GM21576 (cell line): ENCODE data around the gene PSMA1.
"Not testable (repeated sequence)": the region's sequence is repeated elsewhere in the genome, so short reads cannot be mapped to it uniquely, and the experiment has no call there.

Experiments
- ATAC-seq: cut with Tn5 transposase; IDR thresholded peaks from one replicate; pipeline ENCODE4 v1.9.1; 2021; ENCODE audit warnings: mild to moderate bottlenecking, moderate library complexity; ENCODE audit not compliant: unreplicated experiment

PSMA1 gene

GRCh38 chr11:14519917-14520746 is at the start of gene PSMA1:
TSS of gene PSMA1 (minus strand) at chr11:14520386. CDS start at chr11:14520299, 87 bp downstream.
- peak; percentile 95 for ATAC-seq

DNA sequence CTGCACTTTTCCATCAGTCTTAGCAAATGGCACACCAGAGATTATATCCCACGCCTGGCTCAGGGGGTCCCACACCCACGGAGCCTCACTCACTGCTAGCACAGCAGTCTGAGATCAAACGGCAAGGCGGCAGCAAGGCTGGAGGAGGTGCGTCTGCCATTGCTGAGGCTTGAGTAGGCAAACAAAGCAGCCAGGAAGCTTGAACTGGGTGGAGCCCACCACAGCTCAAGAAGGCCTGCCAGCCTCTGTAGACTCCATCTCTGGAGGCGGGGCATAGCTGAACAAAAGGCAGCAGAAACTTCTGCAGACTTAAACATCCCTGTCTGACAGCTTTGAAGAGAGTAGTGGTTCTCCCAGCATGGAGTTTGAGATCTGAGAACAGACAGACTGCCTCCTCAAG is 49.3 kb upstream of the PSMA1 start:
- ATAC-seq = not testable (repeated sequence)

DNA sequence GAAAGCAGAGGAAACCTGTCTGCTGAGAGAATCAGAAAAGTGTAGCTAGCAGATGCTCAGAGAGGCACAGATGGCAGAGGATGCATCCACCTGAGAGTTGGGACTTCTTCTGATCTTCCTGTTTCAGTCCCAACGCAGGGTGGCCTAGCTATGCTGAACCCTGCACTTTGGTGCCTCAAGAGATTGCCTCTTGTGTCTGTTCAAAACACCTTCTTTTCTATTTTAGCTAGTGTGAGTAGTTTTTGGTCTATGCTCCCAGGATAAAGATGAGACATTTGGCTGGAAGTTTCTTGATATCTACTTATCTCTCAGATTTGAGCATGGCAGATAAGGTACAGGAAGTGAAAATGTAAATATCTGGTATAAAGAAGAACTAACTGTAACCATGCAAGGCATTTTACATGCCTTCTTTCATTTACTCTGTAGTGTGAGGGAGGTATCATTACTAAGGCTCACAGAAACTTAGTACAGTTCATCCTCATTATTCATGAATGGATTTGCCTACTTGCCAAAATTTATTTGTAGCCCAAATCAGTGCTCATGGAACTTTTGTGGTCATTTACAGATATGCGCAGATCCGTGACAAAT is 47.0 kb upstream of the PSMA1 start:
- no peak for ATAC-seq

DNA sequence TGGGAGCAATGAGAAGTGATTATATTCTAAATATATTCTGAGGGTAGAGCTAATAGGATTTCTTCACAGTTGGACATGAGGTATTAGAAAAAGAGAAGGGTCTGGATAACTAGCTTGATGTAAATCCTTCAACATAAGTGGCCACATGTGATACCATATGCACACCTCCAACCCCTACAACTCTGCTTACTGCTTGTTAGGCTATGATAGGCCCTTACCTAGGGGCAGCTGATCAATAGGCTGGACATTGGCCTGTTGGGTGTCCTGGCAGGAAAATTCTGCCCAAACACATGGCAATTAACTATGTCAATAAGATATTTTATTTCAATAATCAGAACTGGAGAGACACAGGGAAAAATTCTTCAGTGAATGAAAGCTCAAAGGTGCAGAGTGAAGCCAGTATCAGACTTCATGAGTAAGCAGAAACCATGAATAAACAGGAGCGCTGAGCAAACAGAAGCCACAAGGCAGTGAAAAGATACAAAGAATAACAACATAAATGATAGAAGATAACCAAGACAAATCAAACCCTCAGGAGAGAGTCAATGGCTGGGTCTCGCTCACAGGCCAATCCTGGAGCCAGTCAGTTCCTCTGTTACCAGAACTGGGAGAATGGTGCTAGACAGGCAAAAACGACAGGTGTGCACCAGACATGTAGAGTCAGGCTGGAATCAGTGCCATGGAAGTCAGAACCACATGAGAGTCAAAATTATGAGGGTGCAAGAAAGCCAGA is 46.3 kb upstream of the PSMA1 start:
- ATAC-seq = no peak

GRCh38 chr11:14565845-14566244 is 45.7 kb upstream of the PSMA1 start:
- ATAC-seq = no peak

- ATAC-seq = no peak
These were observed 35.6 kb upstream of the PSMA1 start for GRCh38 chr11:14555818-14556217.

GRCh38 chr11:14554959-14555358 is 34.8 kb upstream of the PSMA1 start:
- ATAC-seq = no peak

- ATAC-seq = no peak
These were observed 31.9 kb upstream of the PSMA1 start for GRCh38 chr11:14552089-14552488.

DNA sequence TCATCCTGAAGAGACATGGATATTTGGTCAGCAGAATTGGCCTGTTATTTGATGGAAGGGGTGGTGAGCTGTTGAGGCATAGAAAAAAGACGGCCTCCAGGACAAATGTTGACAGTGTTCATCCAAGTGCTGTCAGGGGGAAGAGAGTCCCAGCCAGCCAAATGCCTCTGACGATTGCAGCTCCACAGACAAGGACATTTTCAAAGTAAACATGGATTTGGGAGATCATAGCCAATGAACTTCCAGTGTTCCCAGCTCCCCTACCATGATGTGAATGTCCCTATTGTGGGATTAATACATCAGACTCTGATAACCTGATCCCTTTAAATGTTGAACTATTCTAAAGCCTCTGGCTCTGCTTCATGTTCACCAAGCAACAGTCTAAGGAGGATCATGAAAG is 31.2 kb upstream of the PSMA1 start:
- ATAC-seq = no peak

- no peak for ATAC-seq
These were observed 29.7 kb upstream of the PSMA1 start for GRCh38 chr11:14549891-14550290.

GRCh38 chr11:14547440-14547839 is 27.3 kb upstream of the PSMA1 start:
- no peak for ATAC-seq

GRCh38 chr11:14546672-14547071 is 26.5 kb upstream of the PSMA1 start:
- ATAC-seq = no peak

DNA sequence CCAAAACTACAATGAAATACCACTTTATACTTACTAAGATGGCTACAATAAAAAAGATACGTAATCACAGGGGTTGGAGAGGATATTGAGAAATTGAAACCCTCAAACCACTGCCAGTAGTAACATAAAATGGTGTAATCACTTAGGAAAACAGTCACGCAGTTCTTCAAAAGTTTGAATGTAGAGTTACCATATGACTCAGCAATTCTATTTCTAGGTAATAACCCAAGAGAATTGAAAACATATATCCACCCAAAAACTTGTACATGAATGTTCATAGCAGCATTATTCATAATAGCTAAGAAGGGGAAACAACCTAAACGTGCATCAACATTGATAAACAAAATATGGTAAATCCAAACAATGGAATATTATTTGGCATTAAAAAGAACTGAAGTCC is 24.4 kb upstream of the PSMA1 start:
- ATAC-seq = peak; percentile 89

DNA sequence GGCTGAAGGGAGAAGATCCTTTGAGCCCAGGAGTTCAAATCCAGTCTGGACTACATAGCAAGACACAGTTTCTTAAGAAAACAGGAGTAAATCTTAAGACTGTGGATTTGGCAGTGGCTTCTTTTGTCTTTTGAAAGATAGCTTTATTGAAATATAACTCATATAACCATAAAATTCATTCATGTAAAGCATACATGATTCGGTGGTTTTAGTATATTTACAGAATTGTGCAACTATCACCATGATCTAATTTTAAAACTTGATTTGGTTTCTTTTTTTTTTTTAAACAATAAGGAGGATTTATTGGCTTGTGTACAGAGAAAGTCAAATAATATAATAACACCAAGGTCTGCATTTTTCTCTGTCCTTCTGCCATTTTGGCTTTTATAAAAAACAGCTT is 23.1 kb upstream of the PSMA1 start:
- ATAC-seq = no peak

- ATAC-seq = no peak
These were observed 22.1 kb upstream of the PSMA1 start for GRCh38 chr11:14542324-14542723.

- no peak for ATAC-seq
These were observed 21.2 kb upstream of the PSMA1 start for GRCh38 chr11:14541192-14541947.

- ATAC-seq = no peak
These were observed 19.8 kb upstream of the PSMA1 start for GRCh38 chr11:14539982-14540421.

GRCh38 chr11:14538926-14539554 is 18.9 kb upstream of the PSMA1 start:
- no peak for ATAC-seq

DNA sequence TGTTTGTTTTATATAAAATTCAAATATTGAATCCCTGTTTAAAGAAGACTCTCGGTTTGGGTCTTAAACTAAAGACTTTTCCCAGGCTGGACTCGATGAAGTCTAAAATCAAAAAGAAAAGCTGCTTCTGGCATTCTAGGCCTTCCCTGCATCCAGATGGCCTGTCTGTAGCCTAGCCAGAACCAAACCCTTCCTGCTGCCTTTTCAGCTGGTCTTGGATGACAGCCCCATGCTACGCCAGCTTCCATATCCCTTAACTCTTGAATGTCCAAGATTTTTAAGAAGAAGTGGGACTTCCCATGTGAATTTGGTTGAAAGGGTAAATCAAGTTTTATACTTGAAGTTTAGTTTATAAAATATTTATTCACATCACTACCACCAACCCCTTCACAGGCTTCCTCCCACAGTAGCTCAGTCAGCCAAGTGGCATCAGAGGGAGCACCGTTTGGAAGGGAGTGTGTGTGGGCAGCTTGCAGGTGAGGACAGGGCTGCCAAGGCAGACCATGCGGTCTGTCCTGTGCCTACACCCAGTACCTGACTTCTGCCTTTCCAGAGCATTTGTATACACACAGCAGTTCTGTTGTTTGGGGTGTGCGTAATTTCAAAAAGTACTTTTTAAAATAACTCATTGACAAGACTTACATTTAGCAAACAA is 18.2 kb upstream of the PSMA1 start:
- ATAC-seq = no peak

GRCh38 chr11:14537134-14537599 is 17.0 kb upstream of the PSMA1 start:
- ATAC-seq = peak; percentile 82
